Stimulated activated memory B cell treated with anti-CD40 and anti-IgM and Interleukin-4, amounts not matched to agents 10 μg/mL and 1 μg/mL and 100 μg/mL, for 72 hours (primary cell): Measurements from ENCODE around the gene MTARC1.

Experiments
- ATAC-seq: fragments of 150-1000 bp; cut with Tn5 transposase; 2 replicates; pipeline ENCODE4 v1.10.0; 2021
- H3K27ac Mint-ChIP-seq: one replicate; pipeline ENCODE4 v1.8.0; 2022; ENCODE audit warnings: mild to moderate bottlenecking, mixed read lengths
- H3K27me3 Mint-ChIP-seq: one replicate; pipeline ENCODE4 v1.8.0; 2022; ENCODE audit warnings: mixed read lengths
- H3K36me3 Mint-ChIP-seq: one replicate; pipeline ENCODE4 v1.8.0; 2022; ENCODE audit warnings: mixed read lengths
- H3K4me1 Mint-ChIP-seq: one replicate; pipeline ENCODE4 v1.8.0; 2022; ENCODE audit warnings: mixed read lengths
- H3K4me3 Mint-ChIP-seq: one replicate; pipeline ENCODE4 v1.8.0; 2022; ENCODE audit warnings: mild to moderate bottlenecking, moderate library complexity, mixed read lengths
- H3K9me3 Mint-ChIP-seq: one replicate; pipeline ENCODE4 v1.8.0; 2022; ENCODE audit warnings: mixed read lengths

Gene MTARC1

DNA sequence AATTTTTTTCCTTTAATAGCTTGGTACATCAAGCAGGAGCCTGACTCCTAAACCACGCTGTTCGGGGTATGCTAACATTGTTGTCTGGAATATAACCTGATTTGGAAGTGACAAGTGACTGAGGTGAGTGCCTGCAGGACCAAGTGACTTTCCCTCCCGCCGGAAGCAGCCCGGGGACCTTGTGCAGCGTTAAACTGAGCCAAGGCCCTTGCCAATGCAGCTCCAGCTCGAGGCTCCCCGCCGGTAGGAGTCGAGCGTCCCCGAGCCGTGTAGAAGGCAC lies 716 bp upstream of the MTARC1 start:
- peaks cover 34% of the 10 kb centered on the region for H3K36me3 Mint-ChIP-seq
- H3K27me3 Mint-ChIP-seq, result peaks cover 13% of the 10 kb centered on the region
- peak overlapping the region; percentile 50 for H3K4me3 Mint-ChIP-seq
- peak; percentile 46 for ATAC-seq
- H3K4me1 Mint-ChIP-seq, result peaks cover 7% of the 10 kb centered on the region
- H3K27ac Mint-ChIP-seq, result no peak overlapping the region
- H3K9me3 Mint-ChIP-seq, result no peaks in the 10 kb centered on the region

DNA sequence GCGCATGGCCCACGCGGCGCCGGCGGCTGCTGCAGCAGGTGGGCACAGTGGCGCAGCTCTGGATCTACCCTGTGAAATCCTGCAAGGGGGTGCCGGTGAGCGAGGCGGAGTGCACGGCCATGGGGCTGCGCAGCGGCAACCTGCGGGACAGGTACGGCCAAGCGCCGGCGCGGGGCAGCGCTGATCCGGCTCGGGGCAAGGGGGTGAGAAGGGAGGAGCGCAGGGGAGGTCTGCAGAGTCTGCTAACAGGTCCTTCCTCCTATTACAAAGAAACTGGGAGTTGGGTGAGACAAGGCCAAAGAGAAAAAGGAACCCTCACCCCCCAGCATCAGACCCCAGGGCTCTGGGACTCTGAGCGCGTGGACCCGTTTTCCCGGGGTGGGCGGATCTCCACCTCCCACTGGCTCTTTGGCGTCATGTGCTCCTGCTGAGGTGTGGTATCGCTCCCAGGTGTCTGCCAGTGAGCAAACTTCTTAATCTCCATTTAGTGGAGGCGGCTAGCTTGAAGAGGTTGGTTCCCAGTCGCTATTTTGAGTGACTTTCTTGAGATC lies 431 bp downstream of the MTARC1 start:
- Mint-ChIP-seq H3K4me1 (peaks cover 7% of the 10 kb centered on the region), H3K36me3 (peaks cover 27% of the 10 kb centered on the region), H3K4me3 (peak overlapping the region; percentile 50), H3K9me3 (no peaks in the 10 kb centered on the region), H3K27me3 (peaks cover 13% of the 10 kb centered on the region), H3K27ac (no peak overlapping the region)
- ATAC-seq, result peak; percentile 64

DNA sequence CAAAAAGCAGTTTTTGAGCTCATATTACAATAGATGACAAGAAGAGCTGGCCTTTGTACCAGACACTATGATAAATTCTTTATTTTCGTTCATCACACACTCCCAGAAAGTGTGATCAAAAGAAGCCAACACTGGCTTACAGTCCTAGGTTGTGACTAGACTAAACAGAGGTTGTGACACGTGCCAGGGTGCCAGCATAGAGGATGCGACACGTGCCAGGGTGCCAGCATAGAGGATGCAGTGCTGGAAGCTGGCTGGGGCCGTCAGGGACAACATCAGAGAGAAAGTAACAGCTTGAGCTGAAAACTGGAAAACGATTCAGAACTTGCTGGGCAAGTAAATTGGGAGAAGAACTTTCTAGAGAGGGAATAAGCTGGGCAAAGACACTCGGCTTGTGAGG lies 2.2 kb downstream of the MTARC1 start:
- Mint-ChIP-seq H3K27me3 (peaks cover 13% of the 10 kb centered on the region), H3K4me1 (peaks cover 7% of the 10 kb centered on the region), H3K27ac (no peak overlapping the region), H3K9me3 (no peaks in the 10 kb centered on the region), H3K36me3 (peaks cover 27% of the 10 kb centered on the region), H3K4me3 (no peak overlapping the region)
- ATAC-seq, result no peak

DNA sequence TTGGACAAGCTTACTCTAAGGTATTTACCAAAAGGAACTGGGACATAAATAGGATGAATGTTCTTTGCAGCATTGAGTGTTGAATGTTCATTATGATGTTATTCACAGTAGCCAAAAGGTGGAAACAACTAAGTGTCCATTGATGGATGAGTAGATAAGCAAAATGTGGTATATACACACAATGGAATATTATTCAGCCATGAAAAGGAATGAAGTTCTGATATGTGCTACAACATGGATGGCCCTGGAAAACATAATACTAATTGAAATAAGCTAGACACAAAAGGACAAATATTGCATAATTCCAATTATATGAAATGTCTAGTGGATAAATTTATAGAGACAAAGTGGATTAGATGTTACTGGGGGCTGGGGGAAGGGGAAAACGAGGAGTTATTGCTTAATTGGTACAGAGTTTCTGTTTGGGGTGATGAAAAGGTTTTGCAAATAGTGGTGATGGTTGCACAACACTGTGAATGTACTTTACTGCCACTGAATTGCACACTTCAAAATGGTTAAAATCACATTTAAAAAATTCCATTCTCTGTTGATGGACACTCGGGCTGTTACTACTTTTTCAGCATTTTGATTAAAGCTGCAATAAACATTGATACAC lies 2.9 kb downstream of the MTARC1 start:
- ATAC-seq, result no peak
- peaks cover 7% of the 10 kb centered on the region for H3K4me1 Mint-ChIP-seq
- H3K36me3 Mint-ChIP-seq, result peaks cover 21% of the 10 kb centered on the region
- H3K27ac Mint-ChIP-seq, result no peak overlapping the region
- no peak overlapping the region for H3K4me3 Mint-ChIP-seq
- no peaks in the 10 kb centered on the region for H3K9me3 Mint-ChIP-seq
- peaks cover 10% of the 10 kb centered on the region for H3K27me3 Mint-ChIP-seq

DNA sequence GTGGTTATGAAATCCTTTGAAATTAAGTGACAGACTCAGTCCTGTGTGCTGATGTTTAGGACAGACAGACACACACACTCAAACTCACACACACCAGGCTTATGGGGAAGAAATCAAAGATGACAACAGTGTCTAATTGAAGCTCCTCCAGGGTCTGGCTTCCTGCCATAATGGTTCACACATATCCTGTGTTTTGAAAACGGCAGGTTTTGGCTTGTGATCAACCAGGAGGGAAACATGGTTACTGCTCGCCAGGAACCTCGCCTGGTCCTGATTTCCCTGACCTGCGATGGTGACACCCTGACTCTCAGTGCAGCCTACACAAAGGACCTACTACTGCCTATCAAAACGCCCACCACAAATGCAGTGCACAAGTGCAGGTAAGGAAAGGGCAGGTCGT lies 4.6 kb downstream of the MTARC1 start:
- Mint-ChIP-seq H3K9me3 (no peaks in the 10 kb centered on the region), H3K27ac (no peak overlapping the region), H3K4me1 (peaks cover 2% of the 10 kb centered on the region), H3K36me3 (peaks cover 6% of the 10 kb centered on the region), H3K27me3 (no peaks in the 10 kb centered on the region), H3K4me3 (no peak overlapping the region)
- ATAC-seq, result no peak

DNA sequence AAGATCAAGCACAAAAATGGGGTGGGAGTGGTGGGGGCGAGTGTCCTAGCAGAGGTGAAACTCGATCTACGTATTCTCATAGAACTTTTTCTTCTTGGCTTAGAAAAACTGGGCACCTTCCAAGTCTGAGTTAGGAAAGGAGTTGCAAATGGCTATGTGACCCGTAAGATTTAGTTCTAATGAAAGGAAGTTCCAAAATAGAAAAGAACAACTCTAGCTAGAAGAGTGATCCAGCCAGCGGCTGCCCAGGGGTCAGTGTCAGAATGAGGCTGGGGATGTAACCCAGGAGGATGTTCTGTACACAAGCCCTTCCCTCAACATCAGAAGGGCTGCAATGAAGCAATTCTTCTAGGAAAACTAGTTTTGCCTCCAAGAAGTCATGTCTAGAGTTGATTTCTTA lies 5.2 kb downstream of the MTARC1 start:
- Mint-ChIP-seq H3K4me3 (no peak overlapping the region), H3K9me3 (no peaks in the 10 kb centered on the region), H3K27ac (no peak overlapping the region), H3K36me3 (peaks cover 6% of the 10 kb centered on the region), H3K27me3 (no peaks in the 10 kb centered on the region), H3K4me1 (no peaks in the 10 kb centered on the region)
- no peak for ATAC-seq

DNA sequence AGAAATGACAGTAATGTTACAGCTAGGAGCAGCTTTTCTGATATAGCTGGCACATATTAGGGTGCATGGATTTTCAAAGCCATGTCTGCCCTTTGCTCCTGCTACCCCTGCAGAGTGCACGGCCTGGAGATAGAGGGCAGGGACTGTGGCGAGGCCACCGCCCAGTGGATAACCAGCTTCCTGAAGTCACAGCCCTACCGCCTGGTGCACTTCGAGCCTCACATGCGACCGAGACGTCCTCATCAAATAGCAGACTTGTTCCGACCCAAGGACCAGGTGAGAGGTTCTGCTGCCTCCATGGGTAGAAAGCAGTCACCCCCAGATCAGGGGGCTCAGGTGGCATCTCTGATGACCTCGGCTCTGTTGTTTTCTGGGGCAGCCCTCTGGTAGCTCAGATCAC lies 9.8 kb downstream of the MTARC1 start:
- H3K4me1 Mint-ChIP-seq, result no peaks in the 10 kb centered on the region
- no peak overlapping the region for H3K4me3 Mint-ChIP-seq
- H3K27ac Mint-ChIP-seq, result no peak overlapping the region
- no peaks in the 10 kb centered on the region for H3K9me3 Mint-ChIP-seq
- H3K36me3 Mint-ChIP-seq, result no peaks in the 10 kb centered on the region
- ATAC-seq, result no peak
- H3K27me3 Mint-ChIP-seq, result no peaks in the 10 kb centered on the region

DNA sequence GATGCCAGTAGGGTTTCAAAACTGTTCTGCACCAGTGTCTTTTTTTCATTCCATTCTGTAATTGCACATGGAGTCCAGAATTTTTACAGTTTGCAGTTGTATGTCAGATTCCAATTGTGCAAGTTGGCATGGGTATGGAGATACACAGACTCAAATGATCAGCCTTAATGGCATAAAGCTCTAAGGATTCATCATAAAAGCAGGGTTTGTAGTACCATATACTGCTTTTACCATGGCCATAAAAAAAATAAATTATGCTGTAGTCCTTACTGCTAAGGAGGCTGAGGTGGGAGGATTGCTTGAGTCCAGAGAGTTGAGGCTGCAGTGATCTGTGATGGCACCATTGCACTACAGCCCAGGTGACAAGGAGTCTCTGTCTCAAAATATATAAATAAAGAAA lies 10.3 kb downstream of the MTARC1 start:
- Mint-ChIP-seq H3K9me3 (no peaks in the 10 kb centered on the region), H3K36me3 (peaks cover 4% of the 10 kb centered on the region), H3K4me1 (no peaks in the 10 kb centered on the region), H3K27ac (no peak overlapping the region), H3K4me3 (no peak overlapping the region), H3K27me3 (no peaks in the 10 kb centered on the region)
- ATAC-seq, result no peak

DNA sequence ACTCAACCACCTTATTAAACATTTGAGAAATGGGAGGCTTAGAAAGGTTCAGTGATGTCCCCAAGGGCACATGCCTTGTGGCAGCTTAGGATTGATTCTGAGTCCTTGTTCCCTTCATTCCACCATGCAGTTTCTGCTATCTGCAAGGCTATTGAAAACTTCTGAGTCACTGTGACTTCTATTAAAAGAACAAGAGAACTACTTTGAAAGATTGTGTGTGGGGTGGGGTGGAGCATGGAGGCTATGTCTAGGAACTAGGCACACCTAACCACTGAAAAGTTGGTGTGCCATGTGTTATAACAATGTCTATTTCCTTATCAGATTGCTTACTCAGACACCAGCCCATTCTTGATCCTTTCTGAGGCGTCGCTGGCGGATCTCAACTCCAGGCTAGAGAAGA lies 10.8 kb downstream of the MTARC1 start:
- Mint-ChIP-seq H3K9me3 (no peaks in the 10 kb centered on the region), H3K4me3 (no peak overlapping the region), H3K36me3 (peaks cover 7% of the 10 kb centered on the region), H3K27ac (no peak overlapping the region), H3K4me1 (no peaks in the 10 kb centered on the region), H3K27me3 (no peaks in the 10 kb centered on the region)
- no peak for ATAC-seq

DNA sequence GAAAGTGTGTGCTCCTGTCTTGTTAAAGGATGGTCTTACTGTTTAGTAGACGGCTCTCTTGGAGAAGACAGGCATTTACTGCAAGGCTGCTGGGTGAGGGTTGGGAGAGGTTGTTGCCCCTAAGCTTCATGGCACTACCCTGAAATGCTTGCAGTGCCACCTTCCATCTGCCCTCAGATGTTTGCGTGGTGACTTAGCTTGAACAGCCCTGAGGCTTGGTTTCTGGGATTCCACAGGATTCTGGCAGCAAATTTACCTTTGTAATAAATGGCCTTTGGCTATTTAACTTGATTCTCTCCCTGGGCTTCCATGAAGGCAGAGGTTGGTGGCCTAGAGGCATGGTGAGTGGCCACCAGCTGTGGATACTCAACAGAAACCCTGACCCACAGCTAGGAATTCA lies 11.6 kb downstream of the MTARC1 start:
- Mint-ChIP-seq H3K27ac (no peak overlapping the region), H3K36me3 (peaks cover 11% of the 10 kb centered on the region), H3K27me3 (no peaks in the 10 kb centered on the region), H3K4me3 (no peak overlapping the region), H3K4me1 (no peaks in the 10 kb centered on the region), H3K9me3 (no peaks in the 10 kb centered on the region)
- no peak for ATAC-seq

DNA sequence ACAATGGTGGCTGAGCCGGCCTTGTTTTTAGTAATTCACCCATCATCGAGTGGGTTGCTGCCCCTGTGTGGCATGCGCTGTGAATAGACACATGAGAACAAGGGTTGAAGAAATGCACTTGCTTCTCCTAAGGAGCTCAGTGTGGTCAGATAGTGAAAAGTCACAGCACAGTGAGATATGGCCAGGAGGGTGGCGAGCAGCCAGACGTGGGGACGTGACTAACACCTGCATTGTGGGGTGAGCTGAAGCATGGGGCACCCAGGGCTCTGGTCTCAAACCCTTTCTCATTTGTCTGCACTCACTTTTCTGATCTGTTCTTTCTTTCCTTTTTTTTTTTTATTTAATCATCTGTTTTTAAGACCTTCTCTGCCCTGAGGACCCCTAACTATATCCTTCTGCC lies 13.5 kb downstream of the MTARC1 start:
- H3K9me3 Mint-ChIP-seq, result no peaks in the 10 kb centered on the region
- H3K27me3 Mint-ChIP-seq, result no peaks in the 10 kb centered on the region
- peaks cover 11% of the 10 kb centered on the region for H3K36me3 Mint-ChIP-seq

DNA sequence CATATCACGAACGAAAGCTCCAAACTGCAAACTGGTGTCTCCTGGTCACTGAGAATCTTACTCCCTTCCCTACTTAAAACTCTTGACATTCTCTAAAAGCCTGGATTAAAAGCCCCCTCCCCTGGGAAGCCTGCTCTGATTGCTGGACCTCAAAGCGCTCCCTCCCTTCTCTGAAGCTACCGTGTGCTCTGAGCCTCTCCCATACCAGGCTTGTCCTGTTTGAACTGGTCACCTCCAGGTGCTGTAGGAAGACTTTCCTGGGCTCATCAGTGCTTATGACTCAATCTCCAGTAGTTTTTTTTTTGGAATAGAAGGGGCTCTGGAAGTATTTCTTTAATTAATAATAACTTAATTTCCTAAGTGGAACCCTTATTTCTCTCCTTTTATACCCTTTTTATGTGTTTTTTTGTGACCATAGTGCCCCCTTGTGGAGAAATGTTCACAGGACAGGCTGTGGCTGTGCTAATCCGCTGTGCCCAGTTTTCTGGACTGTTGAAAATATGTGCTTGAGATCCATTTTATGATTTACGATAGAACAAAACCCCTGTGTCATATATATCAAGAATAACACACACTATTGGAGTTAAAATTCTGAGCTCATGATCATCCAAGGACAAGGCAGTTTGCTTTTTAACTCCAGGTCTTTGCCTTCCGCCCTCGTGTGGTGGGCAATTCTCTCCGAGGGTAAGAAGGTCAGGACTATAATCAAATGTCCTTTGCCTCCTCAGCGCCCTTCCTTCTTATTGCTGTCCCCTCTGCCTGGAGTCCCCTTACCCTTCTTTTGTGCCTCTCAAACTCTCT lies 16.9 kb downstream of the MTARC1 start:
- no peaks in the 10 kb centered on the region for H3K4me1 Mint-ChIP-seq
- ATAC-seq, result no peak
- H3K36me3 Mint-ChIP-seq, result peaks cover 11% of the 10 kb centered on the region
- H3K27me3 Mint-ChIP-seq, result no peaks in the 10 kb centered on the region
- no peak overlapping the region for H3K27ac Mint-ChIP-seq
- H3K9me3 Mint-ChIP-seq, result no peaks in the 10 kb centered on the region
- no peak overlapping the region for H3K4me3 Mint-ChIP-seq

More for the DNA sequence above, 13.5 kb downstream of the MTARC1 start:
- Mint-ChIP-seq H3K27ac (no peak overlapping the region), H3K4me1 (no peaks in the 10 kb centered on the region), H3K4me3 (no peak overlapping the region)
- no peak for ATAC-seq

DNA sequence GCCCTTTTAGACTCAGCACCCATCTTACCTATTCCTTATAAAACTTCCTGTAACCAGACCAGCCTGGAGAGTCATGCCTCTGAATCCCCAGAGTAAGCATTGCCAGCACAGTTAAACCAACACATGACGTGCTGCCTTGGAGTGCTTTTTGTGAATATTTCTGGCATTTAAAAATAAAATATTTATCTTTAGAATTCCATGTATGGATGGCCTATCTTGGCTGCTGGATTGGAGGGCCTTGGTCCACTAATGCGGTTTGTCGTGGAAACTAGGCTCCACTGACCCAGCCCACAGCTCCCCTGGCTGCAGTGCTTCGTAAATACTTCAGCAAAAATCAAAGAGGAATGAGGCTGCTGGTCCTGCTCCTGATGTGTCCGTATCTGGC lies 17.5 kb downstream of the MTARC1 start:
- H3K27ac Mint-ChIP-seq, result no peak overlapping the region
- no peaks in the 10 kb centered on the region for H3K27me3 Mint-ChIP-seq
- no peaks in the 10 kb centered on the region for H3K9me3 Mint-ChIP-seq
- peaks cover 11% of the 10 kb centered on the region for H3K36me3 Mint-ChIP-seq
- no peak for ATAC-seq
- no peak overlapping the region for H3K4me3 Mint-ChIP-seq
- no peaks in the 10 kb centered on the region for H3K4me1 Mint-ChIP-seq

DNA sequence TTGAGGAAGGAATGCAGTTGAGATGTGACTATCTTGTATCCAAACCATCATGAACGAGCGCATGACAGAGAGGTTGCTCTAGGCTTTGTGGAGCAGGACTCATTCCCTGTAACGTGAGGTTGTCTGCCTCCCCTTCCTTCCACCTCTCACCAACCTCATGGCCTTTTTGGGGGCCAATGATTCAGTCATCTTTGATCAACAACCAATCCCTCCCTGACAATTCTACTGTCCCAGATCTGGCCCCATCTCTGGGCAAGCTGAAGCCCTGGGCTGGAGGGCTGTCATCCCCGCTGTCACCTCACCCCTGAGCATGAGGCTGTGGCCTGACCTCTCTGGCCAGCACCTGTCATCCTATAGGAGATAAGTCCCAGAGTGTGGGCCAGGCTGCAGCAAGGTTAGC lies 19.7 kb downstream of the MTARC1 start:
- H3K4me3 Mint-ChIP-seq, result no peak overlapping the region
- no peak for ATAC-seq
- H3K27ac Mint-ChIP-seq, result no peak overlapping the region

DNA sequence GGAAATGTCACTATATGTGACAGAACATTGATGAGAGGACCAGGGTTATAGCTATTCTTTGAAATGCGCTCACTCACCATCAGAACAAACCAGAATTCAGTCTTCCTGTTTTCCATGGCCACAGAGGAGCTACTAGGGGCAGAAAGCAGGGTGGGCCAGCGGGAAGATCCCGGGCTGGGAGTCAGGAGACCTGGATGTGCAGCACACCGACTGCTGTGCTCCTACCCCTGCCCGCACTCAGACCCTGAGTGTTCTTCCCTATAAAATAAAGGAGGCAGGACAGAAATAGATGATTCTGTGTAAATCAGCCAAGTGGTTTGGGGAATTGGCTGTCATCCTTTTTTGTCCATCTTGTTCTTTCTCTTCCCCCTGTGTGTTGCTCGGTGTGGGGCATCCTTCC lies 21.0 kb downstream of the MTARC1 start:
- Mint-ChIP-seq H3K4me3 (no peak overlapping the region), H3K4me1 (peaks cover 6% of the 10 kb centered on the region), H3K9me3 (no peaks in the 10 kb centered on the region), H3K27me3 (peaks cover 11% of the 10 kb centered on the region), H3K36me3 (peaks cover 10% of the 10 kb centered on the region), H3K27ac (no peak overlapping the region)
- ATAC-seq, result no peak

More for the DNA sequence above, 19.7 kb downstream of the MTARC1 start:
- Mint-ChIP-seq H3K36me3 (peaks cover 11% of the 10 kb centered on the region), H3K27me3 (no peaks in the 10 kb centered on the region), H3K4me1 (peaks cover 6% of the 10 kb centered on the region), H3K9me3 (no peaks in the 10 kb centered on the region)
